ENCODE measurements around the gene FXYD5. TPM values are rescaled to one million over a fixed set of nuclear protein-coding genes. Genes with fewer than 3 reads are reported as not detected.

Gene FXYD5
- polyA plus RNA-seq, 2 of the 4 experiments (the other 2 are of a cell fraction): 70.8 to 113 TPM

- DNase-seq (ENCODE audit: low read depth in 1 of 2, low spot score in 1 of 2) (no peak), ATAC-seq (no peak), FAIRE-seq (no peak)
- TF ChIP-seq MAX (IDR thresholded peaks at IDR 0.05) (no peak), USF2 (IDR thresholded peaks at IDR 0.05) (no peak), CTCF (IDR thresholded peaks at IDR 0.05) (no peak)
- H3K27ac ChIP-seq: no peak overlapping the region
- H3K4me3 ChIP-seq: no peak overlapping the region
- no peaks in the 10 kb centered on the region for H3K9me3 ChIP-seq
- H3K4me2 ChIP-seq: no peak overlapping the region
- POLR2A ChIA-PET: no interaction called here
- CTCF ChIA-PET: interaction anchor here (0.6 to 2.6 kb wide), 7 partner anchors 10 to 436 kb away, joined by 3 to 11 read pairs (median 7); no protein-coding TSS in a partner anchor
- H3K4me1 ChIP-seq: peaks cover 16% of the 10 kb centered on the region; the same call in 1 of the 3 replicates
- WGBS (ENCODE audit: missing lambda C conversion rate): 80% methylated on average over 15 of the region's 15 CpGs
These were observed 41.4 kb upstream of the FXYD5 start for GRCh38 chr19:35112995-35113688.

- 21% methylated on average over 23 of the region's 23 CpGs for WGBS (ENCODE audit: missing lambda C conversion rate)
- TF ChIP-seq RAD21 (conservative IDR thresholded peaks at IDR 0.05 in 1 of 2, IDR thresholded peaks at IDR 0.05 in 1 of 2): peak; percentile 80
- no peak for TF ChIP-seq ESRRA (IDR thresholded peaks at IDR 0.05; ENCODE audit: borderline replicate concordance, low read length)
- peak; percentile 98 for TF ChIP-seq CTCF (IDR thresholded peaks at IDR 0.05)
- TF ChIP-seq KDM5A (IDR thresholded peaks at IDR 0.05): no peak
- no peak for TF ChIP-seq CBX8 (IDR thresholded peaks at IDR 0.05)
- TF ChIP-seq MAZ (IDR thresholded peaks at IDR 0.05; ENCODE audit: borderline replicate concordance, low read depth, low read length): 0 out of 2 replicates have a peak, but pooled peaks have one; percentile 29
- TF ChIP-seq SMC3 (IDR thresholded peaks at IDR 0.05): peak; percentile 81
- no peak for TF ChIP-seq JUNB (IDR thresholded peaks at IDR 0.05)
- TF ChIP-seq FOSL2 (IDR thresholded peaks at IDR 0.05): no peak
- TF ChIP-seq FOSL2 (CRISPR knock-in tag; IDR thresholded peaks at IDR 0.05): no peak
- no peak for TF ChIP-seq ZNF302 (CRISPR knock-in tag; IDR thresholded peaks at IDR 0.05)
- TF ChIP-seq PHF8 (IDR thresholded peaks at IDR 0.05; ENCODE audit: borderline replicate concordance, low read depth): no peak
- TF ChIP-seq MAFK (IDR thresholded peaks at IDR 0.05; ENCODE audit: partially characterized antibody): no peak
- TF ChIP-seq MAX (IDR thresholded peaks at IDR 0.05): no peak
- no peak for TF ChIP-seq CHD2 (IDR thresholded peaks at IDR 0.05; ENCODE audit: low read length, partially characterized antibody)
- no peak for TF ChIP-seq RNF2 (IDR thresholded peaks at IDR 0.05; ENCODE audit: borderline replicate concordance, low read depth)
- no peak for TF ChIP-seq ZC3H11A (IDR thresholded peaks at IDR 0.05)
- TF ChIP-seq RCOR1 (IDR thresholded peaks at IDR 0.05; ENCODE audit: low read depth, low read length): no peak
- no peak for TF ChIP-seq PBX3 (IDR thresholded peaks at IDR 0.05)
- no peak for TF ChIP-seq GATA3 (IDR thresholded peaks at IDR 0.05; ENCODE audit: borderline replicate concordance)
- FAIRE-seq (peak; percentile 98), DNase-seq (ENCODE audit: low read depth in 1 of 2, low spot score in 1 of 2) (peak; percentile 74 to 95), ATAC-seq (peak; percentile 45 to 86)
- ChIA-PET POLR2A (no interaction called here), CTCF (interaction anchor here (0.6 to 6.9 kb wide), 50 partner anchors 8 to 297 kb away, joined by 3 to 148 read pairs (median 4); partner anchors contain the start of genes FXYD1, FXYD5, FXYD7 and LGI4)
- Histone ChIP-seq H3K4me3 (peak overlapping the region; percentile 6; the same call in 2 of the 3 replicates), H3K27ac (peak overlapping the region; percentile 19 to 36; a peak in 3 of 6 replicates), H3K4me2 (peak overlapping the region; percentile 75), H3K4me1 (peaks cover 13% of the 10 kb centered on the region; the same call in 1 of the 3 replicates), H3K9me3 (no peaks in the 10 kb centered on the region)
These were observed 40.0 kb upstream of the FXYD5 start for GRCh38 chr19:35114353-35115176.
